Stromal cell of bone marrow (primary cell): ENCODE results near the gene EEF2.
"Not testable (repeated sequence)": the region's sequence is repeated elsewhere in the genome, so short reads cannot be mapped to it uniquely, and the experiment has no call there.

Experiments
- DNase-seq: peaks from one replicate; pipeline ENCODE4 v3.0.0-alpha.2; 2012; ENCODE audit warnings: low read depth

EEF2 gene

GRCh38 chr19:3944018-3944721 lies 41.1 kb downstream of the EEF2 start:
- DNase-seq = no peak

GRCh38 chr19:3942790-3943409 lies 42.4 kb downstream of the EEF2 start:
- no peak for DNase-seq

- DNase-seq = not testable (repeated sequence)
These were observed 46.8 kb downstream of the EEF2 start for GRCh38 chr19:3938300-3938950.

GRCh38 chr19:3936506-3937442 lies 48.5 kb downstream of the EEF2 start:
- DNase-seq = no peak

GRCh38 chr19:3932931-3933810 lies 52.1 kb downstream of the EEF2 start, which contains the start of gene NMRK2:
TSS of gene NMRK2 (plus strand) at chr19:3933069. CDS start at chr19:3933672, 603 bp downstream.
- no peak for DNase-seq

GRCh38 chr19:3931041-3931440 lies 54.2 kb downstream of the EEF2 start:
- no peak for DNase-seq
